ENCODE results near the gene CENPO.

DNA sequence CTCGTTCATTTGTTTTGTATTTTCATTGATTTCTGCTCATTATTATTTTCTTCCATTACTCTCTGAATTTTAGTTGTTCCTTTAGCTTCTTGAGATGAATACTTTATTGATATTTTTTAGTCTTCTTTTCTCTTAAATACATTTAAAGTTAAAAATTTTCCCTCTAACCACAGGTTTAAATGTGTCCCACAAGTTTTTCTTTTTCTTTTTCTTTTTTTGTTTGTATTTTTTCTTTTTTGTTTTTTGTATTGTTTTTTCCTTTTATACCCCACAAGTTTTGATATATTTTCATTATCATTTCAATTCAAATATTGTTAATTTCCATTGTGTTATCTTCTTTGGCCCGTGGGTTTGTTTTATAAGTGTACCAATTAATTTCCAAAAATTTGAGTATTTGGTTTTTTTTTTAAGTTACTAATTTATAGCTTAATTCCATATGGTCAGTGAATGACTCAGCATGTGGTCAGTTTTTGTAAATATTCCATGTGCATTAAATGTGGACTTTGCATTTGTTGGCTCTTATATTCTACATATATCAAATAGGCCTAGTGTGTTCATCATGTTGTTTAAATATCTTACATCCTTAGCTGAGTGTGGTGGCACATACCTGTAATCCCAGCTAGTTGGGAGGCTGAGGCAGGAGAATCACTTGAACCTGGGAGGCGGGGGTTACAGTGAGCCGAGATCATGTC is 16.2 kb downstream of the CENPO start:
- TF ChIP-seq, protein P1, sequence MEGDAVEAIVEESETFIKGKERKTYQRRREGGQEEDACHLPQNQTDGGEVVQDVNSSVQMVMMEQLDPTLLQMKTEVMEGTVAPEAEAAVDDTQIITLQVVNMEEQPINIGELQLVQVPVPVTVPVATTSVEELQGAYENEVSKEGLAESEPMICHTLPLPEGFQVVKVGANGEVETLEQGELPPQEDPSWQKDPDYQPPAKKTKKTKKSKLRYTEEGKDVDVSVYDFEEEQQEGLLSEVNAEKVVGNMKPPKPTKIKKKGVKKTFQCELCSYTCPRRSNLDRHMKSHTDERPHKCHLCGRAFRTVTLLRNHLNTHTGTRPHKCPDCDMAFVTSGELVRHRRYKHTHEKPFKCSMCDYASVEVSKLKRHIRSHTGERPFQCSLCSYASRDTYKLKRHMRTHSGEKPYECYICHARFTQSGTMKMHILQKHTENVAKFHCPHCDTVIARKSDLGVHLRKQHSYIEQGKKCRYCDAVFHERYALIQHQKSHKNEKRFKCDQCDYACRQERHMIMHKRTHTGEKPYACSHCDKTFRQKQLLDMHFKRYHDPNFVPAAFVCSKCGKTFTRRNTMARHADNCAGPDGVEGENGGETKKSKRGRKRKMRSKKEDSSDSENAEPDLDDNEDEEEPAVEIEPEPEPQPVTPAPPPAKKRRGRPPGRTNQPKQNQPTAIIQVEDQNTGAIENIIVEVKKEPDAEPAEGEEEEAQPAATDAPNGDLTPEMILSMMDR (IDR thresholded peaks at IDR 0.05): no peak
- TF ChIP-seq POLR2A (IDR thresholded peaks at IDR 0.05): no peak
